NCI-H1092 treated with DMSO at 0.1 percent for 48 hours (cell line): ENCODE measurements around the gene DGCR8.

ENCODE experiments used
- DNase-seq: peaks from one replicate; lab custom pipeline; 2025; lab: John Stamatoyannopoulos, UW

The DGCR8 gene

GRCh38 chr22:20089977-20090729 lies 10.1 kb downstream of the DGCR8 start:
- no peak for DNase-seq

DNA sequence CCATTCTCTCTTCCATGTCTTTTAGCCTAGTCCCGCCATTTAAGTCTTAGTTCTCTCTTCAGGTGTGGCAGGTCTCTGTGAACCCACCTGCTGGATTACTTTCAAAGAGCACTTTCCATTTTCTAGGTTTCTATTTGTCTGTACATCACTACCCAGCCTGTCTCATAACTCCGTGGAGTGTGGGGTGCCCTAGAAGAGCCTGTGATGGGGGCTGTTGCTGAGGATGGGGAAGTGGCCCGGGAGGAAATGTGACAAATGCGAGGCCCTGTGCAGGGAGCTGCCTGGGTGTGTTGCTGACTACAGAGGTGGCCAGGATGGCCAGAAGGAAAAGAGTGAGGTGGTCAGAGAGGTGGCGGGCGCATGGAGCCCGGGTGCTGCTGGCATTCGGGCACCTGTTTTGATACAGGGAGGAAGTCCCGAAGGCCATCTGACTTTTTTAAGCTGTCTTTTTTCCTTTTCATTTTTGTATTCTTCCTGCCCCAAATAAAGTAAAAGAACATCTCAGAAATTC lies 10.7 kb downstream of the DGCR8 start:
- DNase-seq, result no peak

- DNase-seq, result no peak
Measured at GRCh38 chr22:20091690-20092476, 11.8 kb downstream of the DGCR8 start.

GRCh38 chr22:20092477-20092854 lies 12.4 kb downstream of the DGCR8 start:
- DNase-seq, result no peak

GRCh38 chr22:20093418-20094196 lies 13.6 kb downstream of the DGCR8 start:
- DNase-seq, result no peak

GRCh38 chr22:20094197-20094807 lies 14.3 kb downstream of the DGCR8 start:
- no peak for DNase-seq

DNA sequence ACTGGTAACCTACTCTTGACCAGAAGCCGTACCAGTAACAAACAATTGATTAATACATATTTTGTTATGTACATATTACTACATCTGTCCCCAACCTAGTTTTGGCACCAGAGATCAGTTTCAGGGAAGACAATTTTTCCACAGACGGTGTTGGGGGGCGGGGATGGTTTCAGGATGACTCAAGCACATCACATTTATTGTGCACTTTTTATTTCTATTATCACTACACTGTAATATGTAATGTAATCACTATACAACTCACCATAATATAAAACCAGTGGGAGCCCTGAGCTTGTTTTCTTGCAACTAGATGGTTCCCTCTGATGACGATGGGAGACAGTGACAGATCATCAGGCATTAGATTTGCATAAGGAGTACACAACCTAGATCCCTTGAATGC lies 15.5 kb downstream of the DGCR8 start:
- DNase-seq, result no peak

GRCh38 chr22:20096574-20097420 lies 16.8 kb downstream of the DGCR8 start:
- no peak for DNase-seq

GRCh38 chr22:20099099-20099711 lies 19.2 kb downstream of the DGCR8 start:
- DNase-seq, result no peak

DNA sequence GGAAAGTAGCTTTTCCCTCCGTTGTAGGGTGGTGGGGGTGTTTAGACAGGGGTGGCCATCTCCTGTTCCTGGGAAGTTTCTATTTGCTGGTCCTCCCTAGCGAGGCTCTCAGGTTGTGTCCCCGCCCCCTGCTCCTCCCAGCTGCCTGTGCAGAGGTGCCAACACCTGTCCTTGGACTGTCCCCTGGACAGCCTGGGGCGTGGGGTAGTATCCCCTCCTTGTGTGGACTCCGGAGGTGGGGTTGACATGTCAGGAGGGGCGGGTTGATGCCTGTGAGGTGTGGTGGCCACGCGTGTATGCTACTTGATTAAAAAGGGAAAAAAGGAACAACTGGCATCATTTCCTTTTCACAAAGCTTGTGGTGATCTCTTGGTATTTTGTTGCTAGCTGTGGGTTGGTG lies 21.6 kb downstream of the DGCR8 start:
- DNase-seq, result no peak

DNA sequence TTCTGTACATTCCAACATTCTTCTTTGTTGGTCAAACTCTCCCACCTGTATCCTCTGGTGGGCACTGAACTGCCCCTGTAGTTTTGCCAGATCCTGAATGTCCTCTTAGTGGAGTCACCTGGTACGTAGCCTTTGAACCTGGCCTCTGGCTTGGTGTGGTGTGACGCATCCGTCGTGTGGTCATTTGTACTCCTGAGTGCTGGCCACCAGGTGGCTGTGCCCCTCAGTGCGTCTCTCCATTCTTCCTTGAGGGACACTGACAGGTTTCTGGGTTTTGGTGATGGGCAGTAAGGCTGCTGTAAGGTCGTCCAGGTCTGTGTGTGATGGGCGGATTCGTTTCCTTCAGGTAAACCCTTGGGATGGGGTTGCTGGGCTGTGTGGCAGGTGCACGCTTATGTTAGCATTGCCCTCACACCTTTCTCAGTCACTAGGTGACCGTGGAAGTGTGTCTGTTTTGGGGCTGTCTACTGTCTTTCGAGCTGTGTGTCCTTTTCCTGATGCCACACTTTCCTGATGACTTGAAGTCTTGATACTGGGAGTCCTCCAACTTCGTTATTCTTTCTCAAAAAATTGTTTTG lies 22.3 kb downstream of the DGCR8 start:
- no peak for DNase-seq

- DNase-seq, result no peak
Measured at GRCh38 chr22:20105456-20106204, 25.6 kb downstream of the DGCR8 start.

GRCh38 chr22:20106205-20106848 lies 26.3 kb downstream of the DGCR8 start:
- no peak for DNase-seq

GRCh38 chr22:20106849-20107237 lies 26.8 kb downstream of the DGCR8 start:
- no peak for DNase-seq

DNA sequence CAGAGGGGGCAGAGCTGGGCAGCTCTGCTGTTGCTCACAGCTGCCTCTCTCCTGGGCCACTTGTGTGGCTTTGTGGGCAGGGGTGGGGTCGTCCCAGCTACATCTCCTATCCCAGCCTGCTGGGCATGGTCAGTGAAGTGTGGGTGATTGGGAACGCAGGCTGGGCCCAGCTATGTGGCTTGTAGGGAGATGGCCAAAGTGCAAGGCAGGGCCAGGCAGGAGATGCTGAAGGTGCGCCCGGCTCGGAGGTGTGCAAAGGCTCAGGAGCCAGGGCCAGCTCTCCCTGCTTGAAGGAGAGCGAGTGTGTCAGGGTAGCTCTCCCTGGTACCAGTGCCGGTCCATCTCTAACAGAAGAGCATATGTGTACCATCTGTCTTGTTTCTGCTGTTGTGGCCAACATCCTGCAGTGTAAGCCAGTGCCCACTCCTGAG lies 27.4 kb downstream of the DGCR8 start:
- DNase-seq, result no peak

DNA sequence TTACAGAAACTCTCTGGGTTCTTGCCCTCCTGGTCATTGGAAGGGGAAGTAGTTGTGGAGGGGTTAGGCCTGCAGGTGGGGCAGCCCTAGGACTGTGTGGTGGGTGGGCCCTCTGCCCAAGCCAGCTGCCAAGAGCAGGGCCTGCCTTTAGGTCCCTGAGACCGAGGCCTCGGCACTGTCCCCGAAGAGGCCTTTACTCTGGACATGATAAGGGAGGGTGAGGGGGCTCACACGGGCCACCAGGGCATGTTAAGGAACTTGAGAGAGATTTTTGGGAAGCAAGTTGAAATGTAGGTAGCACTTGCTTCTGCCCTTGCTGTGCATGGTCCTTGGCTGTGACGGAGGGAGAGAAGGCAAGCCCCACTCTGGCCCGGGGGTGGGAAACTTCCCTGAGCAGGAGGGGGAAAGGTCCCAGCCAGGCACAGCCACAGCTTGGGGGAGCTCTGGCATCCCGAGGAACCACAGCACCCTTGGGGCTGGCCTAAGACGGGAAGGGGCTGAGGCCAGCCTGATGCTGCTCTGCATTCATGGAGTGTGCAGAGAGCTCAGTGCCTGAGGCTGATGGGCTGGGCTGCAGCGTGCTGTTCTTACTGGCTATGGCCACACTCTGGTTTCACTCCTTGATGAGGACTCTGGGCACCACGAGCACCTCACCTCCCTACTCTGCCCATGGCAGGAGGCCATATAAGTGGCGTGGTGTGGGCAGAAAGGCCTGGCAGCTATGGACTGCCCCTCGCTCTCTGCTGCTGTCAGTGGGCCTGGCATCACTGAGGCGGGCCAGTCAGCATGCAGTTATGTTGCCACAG lies 28.1 kb downstream of the DGCR8 start:
- no peak for DNase-seq

DNA sequence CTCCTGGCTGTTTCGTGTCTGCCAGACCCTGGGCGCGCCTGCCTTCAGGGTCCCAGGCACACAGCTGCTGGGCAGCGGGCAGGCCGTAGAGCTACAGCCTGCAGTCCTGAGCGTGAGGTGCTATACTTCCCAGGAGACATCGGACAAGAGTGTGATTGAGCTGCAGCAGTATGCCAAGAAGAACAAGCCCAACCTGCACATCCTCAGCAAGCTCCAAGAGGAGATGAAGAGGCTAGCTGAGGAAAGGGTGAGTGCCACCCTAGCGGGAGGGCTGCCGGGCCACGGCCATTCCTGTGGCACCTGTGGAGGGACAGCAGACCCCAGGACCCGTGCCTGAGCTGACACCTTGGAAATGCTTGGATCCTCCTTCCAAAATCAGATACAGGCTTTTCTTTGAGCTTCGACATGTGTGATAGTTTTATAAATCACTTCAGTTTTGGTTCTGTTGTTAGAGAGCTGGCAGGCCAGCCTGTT lies 28.8 kb downstream of the DGCR8 start:
- DNase-seq, result no peak
